Osteocyte (in vitro differentiated cells): ENCODE results near the gene TNFSF9. TPM values are rescaled to one million over a fixed set of nuclear protein-coding genes. Genes with fewer than 3 reads are reported as not detected.

Experiments used
- DNase-seq: peaks from one replicate; pipeline ENCODE4 v3.0.0; 2021; ENCODE audit warnings: mixed read lengths; ENCODE audit not compliant: unreplicated experiment; ENCODE audit errors: extremely low spot score
- H3K27ac Mint-ChIP-seq: one replicate; pipeline ENCODE4 v1.8.0; 2021; ENCODE audit warnings: mild to moderate bottlenecking, mixed read lengths; ENCODE audit not compliant: unreplicated experiment
- H3K27me3 Mint-ChIP-seq: one replicate; pipeline ENCODE4 v1.8.0; 2021; ENCODE audit warnings: mixed read lengths; ENCODE audit not compliant: unreplicated experiment
- H3K36me3 Mint-ChIP-seq: one replicate; pipeline ENCODE4 v1.8.0; 2021; ENCODE audit warnings: mixed read lengths; ENCODE audit not compliant: unreplicated experiment
- H3K4me1 Mint-ChIP-seq: one replicate; pipeline ENCODE4 v1.8.0; 2021; ENCODE audit warnings: mixed read lengths; ENCODE audit not compliant: unreplicated experiment
- H3K4me3 Mint-ChIP-seq: one replicate; pipeline ENCODE4 v1.8.0; 2021; ENCODE audit warnings: mild to moderate bottlenecking, moderate library complexity, mixed read lengths; ENCODE audit not compliant: unreplicated experiment
- H3K9me3 Mint-ChIP-seq: one replicate; pipeline ENCODE4 v1.8.0; 2021; ENCODE audit warnings: mixed read lengths; ENCODE audit not compliant: unreplicated experiment
- CTCF ChIP-seq: fragments of 200-600 bp; sonication (generic); IDR thresholded peaks from 2 replicates; pipeline ENCODE4 v1.5.0; 2021; ENCODE audit warnings: antibody characterized with exemption, mild to moderate bottlenecking, moderate library complexity
- total RNA-seq: library from RNA; stranded (reverse); gene quantifications from 2 replicates; pipeline ENCODE4 v1.2.1, GENCODE V29; 2021

Gene TNFSF9
- total RNA-seq, 1 donor from 2014 or later = 1.5 TPM

DNA sequence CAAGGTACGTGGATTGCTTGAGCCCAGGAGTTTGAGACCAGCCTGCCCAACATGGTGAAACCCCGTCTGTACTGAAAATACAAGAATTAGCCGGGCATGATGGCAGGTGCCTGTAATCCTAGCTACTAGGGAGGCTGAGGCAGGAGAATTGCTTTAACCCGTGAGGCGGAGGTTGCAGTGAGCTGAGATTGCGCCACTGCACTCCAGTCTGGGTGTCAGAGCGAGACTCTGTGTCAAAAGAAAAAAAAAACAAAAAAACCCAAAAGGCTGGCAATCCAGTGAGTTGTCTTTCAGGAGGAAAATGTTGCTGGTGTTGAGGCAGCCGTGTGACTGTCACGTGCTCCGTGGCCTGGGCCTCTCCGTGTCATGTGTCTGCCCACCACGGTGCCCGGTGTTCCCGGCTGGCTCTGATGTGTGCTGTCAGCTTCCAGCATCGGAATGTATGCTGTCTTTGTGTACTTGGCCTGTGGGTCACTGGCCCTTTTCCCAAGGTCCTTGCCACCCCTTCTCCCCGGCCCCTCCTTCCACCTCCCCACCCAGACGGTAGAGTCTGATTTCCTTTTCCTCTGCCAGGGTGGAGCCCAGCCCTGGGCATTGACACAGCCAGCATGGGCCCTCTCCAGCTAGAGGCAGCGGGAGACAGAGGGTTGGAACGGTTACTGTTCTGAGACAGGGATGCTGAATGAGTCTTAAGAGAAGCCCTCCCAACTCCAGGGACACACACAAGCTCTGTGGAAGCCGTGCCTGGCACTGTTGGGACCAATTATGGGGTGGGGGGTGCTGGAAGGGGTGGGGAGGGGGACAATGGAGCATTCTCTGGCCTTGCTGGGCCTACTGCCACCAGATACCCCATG lies 21.5 kb upstream of the TNFSF9 start:
- H3K36me3 Mint-ChIP-seq = no peaks in the 10 kb centered on the region
- no peak overlapping the region for H3K27ac Mint-ChIP-seq
- no peaks in the 10 kb centered on the region for H3K9me3 Mint-ChIP-seq
- TF ChIP-seq CTCF = no peak
- peaks cover 4% of the 10 kb centered on the region for H3K4me1 Mint-ChIP-seq
- H3K4me3 Mint-ChIP-seq = no peak overlapping the region
- no peaks in the 10 kb centered on the region for H3K27me3 Mint-ChIP-seq
- DNase-seq = no peak

- no peak for DNase-seq
- H3K36me3 Mint-ChIP-seq = no peaks in the 10 kb centered on the region
- no peak overlapping the region for H3K27ac Mint-ChIP-seq
- H3K4me1 Mint-ChIP-seq = peaks cover 4% of the 10 kb centered on the region
- no peaks in the 10 kb centered on the region for H3K27me3 Mint-ChIP-seq
- no peaks in the 10 kb centered on the region for H3K9me3 Mint-ChIP-seq
- TF ChIP-seq CTCF = no peak
- no peak overlapping the region for H3K4me3 Mint-ChIP-seq
Observed at GRCh38 chr19:6510618-6511017, 20.2 kb upstream of the TNFSF9 start.

- Mint-ChIP-seq H3K27ac (no peak overlapping the region), H3K9me3 (no peaks in the 10 kb centered on the region), H3K4me1 (peaks cover 17% of the 10 kb centered on the region), H3K4me3 (no peak overlapping the region), H3K27me3 (no peaks in the 10 kb centered on the region), H3K36me3 (no peaks in the 10 kb centered on the region)
- no peak for DNase-seq
- no peak for TF ChIP-seq CTCF
Observed at GRCh38 chr19:6514089-6514488, 16.7 kb upstream of the TNFSF9 start.

DNA sequence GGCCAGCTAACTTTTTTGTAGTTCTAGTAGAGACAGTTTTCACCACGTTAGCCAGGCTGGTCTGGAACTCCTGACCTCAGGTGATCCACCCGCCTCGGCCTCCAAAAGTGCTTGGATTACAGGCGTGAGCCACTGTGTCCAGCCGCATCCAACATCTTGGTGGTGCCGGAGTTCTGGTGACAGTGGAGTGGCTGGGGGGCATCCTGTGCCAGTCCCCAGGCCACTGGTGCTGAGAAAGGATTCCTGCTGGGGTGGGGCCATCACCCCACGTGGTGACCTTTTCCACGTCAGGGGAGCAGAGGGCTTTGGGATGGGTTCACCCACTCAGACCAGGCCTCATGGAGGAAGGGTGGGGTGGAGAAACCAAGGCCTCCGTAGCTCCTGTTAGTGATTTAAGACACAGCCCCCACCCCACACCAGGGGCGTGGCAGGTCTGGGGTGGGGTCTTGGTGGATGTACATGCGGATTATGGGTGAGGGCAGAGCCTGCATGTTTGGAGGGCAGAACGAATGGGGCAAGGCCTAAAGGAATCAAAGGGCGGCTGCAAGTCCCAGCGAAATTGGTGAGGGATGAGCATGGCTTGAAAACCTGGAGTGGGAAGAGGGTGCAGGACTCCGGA lies 15.8 kb upstream of the TNFSF9 start:
- no peak overlapping the region for H3K4me3 Mint-ChIP-seq
- no peak for DNase-seq
- H3K27ac Mint-ChIP-seq = no peak overlapping the region

More for the DNA sequence above, 15.8 kb upstream of the TNFSF9 start:
- Mint-ChIP-seq H3K9me3 (no peaks in the 10 kb centered on the region), H3K36me3 (no peaks in the 10 kb centered on the region), H3K27me3 (no peaks in the 10 kb centered on the region), H3K4me1 (peaks cover 17% of the 10 kb centered on the region)
- no peak for TF ChIP-seq CTCF
